NCI-H82 treated with DMSO at 0.1 percent for 48 hours (cell line): ENCODE measurements around the gene RALGAPA2.
"Not testable (repeated sequence)": the region's sequence is repeated elsewhere in the genome, so short reads cannot be mapped to it uniquely, and the experiment has no call there.

Experiments
- DNase-seq: peaks from one replicate; lab custom pipeline; 2025; ENCODE audit not compliant: unreplicated experiment; lab: John Stamatoyannopoulos, UW

The RALGAPA2 gene

DNA sequence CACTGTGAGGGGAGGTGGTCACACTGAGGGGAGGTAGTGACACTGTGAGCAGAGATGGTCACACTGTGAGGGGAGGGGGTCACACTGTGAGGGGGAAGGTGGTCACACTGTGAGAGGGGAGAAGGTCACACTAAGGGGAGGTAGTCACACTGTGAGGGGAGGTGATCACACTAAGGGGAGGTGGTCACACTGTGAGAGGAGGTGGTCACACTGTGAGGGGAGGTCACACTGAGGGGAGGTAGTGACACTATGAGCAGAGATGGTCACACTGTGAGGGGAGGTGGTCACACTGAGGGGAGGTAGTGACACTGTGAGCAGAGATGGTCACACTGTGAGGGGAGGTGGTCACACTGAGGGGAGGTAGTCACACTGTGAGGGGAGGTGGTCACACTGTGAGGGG lies 356.9 kb downstream of the RALGAPA2 start:
- not testable (repeated sequence) for DNase-seq

DNA sequence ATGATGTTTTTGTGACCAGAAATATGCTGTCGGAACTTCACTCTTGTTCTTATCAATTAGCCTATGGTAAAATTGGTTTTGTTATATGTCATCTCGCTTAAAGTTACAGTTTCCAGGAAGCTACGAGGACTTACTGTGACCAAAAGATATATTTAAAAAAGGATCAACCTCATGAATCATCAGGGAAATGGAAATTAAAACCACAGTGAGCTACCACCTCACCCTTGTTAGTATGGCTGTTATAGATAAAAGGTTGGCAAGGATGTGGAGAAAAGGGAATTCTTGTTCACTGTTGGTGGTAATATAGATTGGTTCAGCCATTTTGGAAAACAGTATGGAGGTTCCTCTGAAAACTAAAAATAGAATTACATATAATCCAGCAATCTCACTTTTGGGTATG lies 358.9 kb downstream of the RALGAPA2 start:
- DNase-seq, result no peak

DNA sequence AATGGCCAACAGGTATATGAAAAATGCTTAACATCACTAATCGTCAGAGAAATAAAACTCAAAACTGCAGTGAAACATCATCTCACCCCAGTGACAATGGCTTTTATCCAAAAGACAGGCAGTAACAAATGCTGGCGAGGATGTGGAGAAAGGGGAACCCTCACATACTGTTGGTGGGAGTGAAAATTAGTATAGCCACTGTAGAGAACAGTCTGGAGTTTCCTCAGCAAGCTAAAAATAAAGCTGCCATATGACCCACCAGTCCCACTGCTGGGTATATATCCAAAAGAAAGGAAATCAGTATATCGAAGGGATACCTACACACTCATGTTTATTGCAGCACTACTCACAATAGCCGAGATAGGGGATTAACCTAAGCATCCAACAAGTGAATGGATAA lies 368.0 kb downstream of the RALGAPA2 start:
- DNase-seq, result no peak

DNA sequence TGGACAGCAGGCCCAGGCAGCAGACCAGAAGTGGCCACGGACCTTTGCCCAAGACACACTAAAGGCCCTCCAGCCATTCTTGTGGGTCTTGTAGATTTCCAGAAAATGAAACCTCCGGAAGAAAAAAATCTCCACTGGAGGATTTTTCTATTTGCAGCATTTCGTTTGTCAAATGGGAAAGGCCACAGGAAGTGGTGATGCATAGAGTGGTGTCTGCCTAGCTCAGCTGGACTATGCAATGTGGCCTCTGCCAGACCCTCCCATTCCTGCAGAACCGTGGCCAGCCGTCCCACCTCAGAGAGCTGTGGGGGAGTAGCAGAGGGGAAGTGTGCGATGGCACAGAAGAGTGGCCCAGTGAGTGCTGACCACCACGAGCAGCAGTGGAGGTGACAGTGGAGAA lies 368.5 kb downstream of the RALGAPA2 start:
- no peak for DNase-seq
